HG03457 (cell line): ENCODE data around the gene PKDREJ.
"Not testable (repeated sequence)": the region's sequence is repeated elsewhere in the genome, so short reads cannot be mapped to it uniquely, and the experiment has no call there.

ENCODE experiments used
- ATAC-seq: cut with Tn5 transposase; IDR thresholded peaks from one replicate; pipeline ENCODE4 v1.9.1; 2021; ENCODE audit warnings: moderate number of reproducible peaks; ENCODE audit not compliant: unreplicated experiment

PKDREJ gene

GRCh38 chr22:46269564-46269963, 6.4 kb upstream of the PKDREJ start:
- ATAC-seq: no peak

DNA sequence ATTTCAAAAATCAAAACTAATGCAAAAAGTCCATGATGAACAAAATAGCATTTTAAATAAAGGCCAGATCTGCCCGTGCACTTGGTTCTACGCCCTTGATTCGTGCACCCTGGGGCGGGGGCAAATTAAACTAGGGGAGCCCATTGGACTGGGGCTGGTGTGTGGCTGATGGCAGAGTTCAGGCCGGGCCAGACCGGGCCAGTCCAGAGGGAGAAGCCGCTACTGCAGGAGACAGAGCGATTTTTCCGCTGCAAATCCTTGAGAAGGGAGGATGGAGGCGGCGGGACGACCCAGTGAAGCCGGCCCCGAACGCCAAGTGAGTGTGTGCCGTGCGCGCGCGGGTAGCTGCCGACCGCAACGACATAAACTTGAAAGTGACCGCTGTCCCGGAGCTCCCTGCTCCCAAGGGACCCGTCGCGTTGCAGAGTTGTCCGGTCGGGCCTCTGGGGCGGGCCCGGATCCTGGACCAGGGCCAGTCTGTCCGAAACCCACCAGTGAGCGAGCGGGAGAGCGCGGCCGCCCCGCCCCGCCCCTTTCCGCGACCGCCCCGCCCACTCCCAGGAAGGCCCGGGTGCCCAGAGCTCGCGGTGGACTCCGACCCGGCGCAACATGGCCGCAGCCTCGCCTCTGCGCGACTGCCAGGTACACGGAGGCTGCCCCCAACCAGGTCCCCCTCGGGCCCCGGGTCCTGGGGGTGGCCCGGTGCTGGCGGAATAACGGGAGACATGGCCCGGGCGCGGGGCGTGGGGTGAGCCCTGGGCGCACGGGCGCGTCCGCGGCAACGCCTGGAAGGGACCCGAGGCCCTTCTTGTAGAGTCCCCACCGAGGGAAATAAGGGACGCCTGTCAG, 4.5 kb upstream of the PKDREJ start, which contains the start of gene TTC38:
Gene TTC38 (plus strand): TSS at position 578 of the 849 bp plus-strand sequence. CDS start 32 bp downstream, at position 610.
- ATAC-seq: no peak

DNA sequence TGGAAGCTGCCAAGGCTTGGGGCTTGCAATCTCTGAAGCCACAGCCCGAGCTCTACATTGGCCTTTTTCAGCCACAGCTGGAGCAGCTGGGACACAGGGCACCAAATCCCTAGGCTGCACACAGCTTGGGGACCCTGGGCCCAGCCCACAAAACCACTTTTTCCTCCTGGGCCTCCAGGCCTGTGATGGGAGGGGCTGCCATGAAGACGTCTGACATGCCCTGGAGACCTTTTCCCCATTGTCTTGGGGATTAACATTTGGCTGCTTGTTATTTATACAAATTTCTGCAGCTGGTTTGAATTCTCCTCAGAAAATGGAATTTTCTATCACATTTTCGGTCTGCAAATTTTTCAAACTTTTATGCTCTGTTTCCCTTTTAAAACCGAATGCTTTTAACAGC, 2.5 kb upstream of the PKDREJ start:
- ATAC-seq: not testable (repeated sequence)

DNA sequence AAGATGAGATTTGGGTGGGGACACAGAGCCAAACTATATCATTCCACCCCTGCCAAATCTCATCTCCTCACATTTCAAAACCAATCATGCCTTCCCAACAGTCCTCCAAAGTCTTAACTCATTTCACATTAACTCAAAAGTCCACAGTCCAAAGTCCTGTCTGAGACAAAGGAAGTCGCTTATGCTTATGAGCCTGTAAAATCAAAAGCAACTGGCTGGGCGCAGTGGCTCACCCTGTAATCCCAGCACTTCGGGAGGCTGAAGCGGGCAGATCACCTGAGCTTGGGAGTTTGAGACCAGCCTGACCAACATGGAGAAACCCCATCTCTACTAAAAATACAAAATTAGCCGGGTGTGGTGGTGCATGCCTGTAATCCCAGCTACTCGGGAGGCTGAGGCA, 1.4 kb upstream of the PKDREJ start:
- not testable (repeated sequence) for ATAC-seq

DNA sequence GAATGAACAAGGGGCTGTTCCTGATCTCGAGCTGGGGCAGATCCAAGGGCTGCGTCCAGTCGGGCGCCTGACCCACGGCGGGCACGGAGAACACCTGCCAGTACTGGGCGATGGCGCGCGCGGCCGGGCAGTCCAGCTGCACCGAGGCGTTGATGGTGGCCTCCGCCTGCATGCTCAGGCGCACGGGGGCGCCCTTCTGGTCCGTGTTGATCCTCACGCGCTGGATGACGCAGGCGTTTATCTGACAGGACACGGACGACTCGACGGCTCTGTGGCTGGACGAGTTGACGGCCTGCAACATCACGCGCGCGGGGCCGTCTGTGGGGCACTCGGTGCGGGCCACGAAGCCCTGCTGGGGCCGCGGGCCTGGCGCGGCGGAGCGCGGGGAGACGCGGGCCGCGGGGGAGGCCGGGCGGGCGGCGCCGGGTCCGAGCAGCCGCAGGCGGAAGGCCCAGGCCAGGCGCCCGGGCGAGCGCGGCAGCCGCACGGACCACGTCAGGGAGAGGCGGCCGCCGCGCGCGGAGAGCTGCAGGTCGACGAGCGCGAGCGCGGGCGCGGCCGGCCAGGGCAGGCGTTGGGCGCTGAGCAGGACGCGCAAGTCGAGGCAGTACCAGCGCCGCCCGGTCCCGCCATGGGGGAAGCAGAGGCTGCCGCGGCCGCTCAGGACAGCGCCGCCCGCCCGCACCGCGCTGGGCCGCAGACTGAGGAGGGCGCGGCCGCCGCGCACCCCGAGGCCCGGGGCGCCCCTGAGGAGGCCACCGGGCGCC, 511 bp downstream of the PKDREJ start:
- no peak for ATAC-seq

DNA sequence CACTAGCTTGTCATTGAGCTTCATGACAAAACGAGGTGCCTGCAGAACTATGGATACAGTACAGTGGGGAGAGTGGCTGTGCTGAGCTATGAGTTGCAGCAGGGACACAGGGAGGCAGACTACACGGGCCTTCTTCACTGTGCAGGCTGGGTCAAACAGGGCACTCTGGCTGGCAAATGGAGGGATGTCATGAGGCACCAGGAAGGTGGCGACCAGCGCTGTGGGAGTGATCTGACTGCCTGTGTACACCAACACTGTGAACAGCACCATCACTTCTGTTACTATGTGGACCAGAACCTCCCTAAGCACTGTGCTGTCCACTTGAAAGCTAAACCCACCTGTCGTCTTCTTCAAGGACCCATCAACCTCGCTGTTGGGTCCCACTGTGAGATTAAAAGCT, 3.1 kb downstream of the PKDREJ start:
- no peak for ATAC-seq

DNA sequence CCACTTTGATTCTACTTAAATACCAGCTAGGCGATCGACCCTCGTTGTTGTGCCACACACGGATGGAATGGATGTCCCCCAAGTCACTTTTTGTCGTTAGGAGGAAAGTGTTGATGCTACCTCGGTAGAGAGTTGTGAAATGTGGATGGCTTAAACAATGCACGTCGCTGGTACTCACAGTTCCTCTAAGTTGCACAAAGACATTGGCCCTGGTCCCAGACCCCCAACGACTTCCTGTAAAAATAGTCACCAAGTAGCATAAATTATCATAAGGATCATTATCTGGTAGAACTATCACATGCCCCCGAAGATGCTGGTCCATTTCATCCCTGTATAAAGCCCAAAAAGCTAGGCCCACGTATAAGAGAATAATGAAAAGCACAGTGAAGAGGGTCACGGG, 3.8 kb downstream of the PKDREJ start:
- ATAC-seq: no peak

DNA sequence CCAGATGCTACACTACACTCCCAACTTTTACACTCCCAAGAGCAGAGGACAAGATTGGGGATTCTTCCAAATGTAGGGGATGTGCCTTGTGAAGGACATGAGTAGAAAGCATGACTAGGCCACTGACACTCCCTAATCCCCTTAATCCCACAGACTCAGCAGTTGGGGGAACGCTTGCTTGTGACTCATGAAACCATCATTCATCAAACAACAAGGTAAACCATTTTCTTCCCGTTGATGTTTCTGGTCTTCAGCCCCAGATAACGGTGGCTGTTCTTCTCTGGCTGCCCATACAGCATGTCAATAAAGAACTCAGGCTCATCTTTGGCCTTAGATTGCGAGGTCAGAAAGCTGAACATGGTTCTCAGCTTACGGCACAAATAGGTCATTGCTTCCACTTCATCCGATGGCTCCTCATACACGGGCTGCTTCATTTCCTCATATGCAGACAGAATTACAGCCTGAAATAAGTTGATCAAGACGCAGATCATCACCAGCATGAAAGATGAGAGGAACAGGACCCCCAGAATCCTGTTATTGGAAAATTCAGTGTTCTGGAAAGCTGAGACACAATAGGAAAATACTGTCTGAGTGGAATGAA, 6.7 kb downstream of the PKDREJ start:
- ATAC-seq: no peak

- ATAC-seq: no peak
These were observed 11.2 kb downstream of the PKDREJ start for GRCh38 chr22:46251816-46252380.

DNA sequence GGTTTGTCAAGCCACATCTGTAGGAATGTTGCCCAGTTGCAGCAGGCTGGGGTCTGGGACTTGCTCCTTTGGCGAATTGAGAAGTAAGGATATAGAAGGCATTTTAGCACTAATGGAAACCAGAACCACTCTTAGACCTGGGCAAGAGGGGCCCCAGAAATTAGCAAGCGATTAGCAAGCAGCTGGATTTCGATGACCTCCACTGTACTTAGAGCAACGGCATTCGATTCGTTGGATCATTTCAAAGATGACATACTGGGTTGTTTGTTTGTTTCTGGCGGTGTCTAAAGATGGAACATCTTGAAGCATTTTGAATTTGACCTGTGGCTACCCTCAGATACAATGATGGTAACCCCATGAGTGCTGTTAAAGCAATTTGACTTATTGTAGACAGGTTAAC, 11.9 kb downstream of the PKDREJ start:
- ATAC-seq: no peak

DNA sequence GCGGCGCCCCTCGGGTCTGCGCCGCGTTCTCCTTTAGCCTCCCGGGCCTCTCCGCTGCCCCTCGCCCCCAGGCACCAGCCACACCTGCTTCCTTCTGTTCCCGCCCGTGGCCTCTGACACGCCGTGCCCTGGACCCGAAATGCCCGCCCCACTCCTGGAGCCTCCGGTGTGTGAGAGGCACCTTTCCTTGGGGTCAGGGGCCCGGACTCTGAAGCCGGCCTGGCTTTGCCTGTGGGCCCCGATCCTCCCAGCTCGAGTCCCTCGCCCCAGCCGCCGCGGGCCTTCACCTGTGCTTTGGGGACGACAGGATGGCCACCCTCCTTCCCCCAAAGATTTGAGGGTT, 12.4 kb downstream of the PKDREJ start:
- ATAC-seq: no peak

DNA sequence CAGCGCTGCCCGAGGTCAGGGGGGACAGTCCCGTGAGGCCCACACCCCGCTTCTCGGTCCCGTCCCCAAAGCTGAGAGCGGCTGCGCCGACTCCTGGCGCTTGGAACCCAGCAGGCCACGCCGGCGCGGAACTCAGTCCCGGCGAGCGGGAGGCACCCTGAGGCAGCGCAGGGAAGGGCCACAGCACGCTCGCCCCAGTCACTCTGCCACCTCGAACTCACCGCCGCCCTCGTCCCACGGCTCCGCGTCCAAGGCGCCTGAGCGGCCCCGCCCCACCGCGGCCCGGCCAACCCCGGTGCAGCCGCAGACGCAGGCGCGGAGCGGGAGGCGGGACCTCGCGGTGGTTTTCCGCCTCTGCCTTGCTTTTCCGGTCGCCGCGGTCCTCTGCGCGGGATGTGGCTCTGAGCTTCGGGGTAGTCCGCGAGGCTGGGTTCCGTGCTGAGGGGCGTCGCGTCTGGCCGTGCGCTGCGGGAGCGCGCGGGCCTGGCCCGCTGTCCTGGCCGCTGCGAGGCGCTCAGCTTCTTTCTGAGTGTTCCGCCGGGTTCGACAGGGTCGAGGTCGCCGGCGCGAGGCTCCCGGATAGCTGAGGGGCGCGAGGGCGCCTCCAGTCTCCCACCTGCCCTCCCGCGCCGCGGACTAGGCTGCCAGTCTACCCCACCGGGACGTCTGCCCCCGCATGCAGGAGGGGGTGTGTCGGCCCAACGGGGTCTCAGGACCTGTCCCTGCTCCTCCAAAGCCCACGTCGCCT, 12.9 kb downstream of the PKDREJ start, which contains the start of gene CDPF1:
Gene CDPF1 (minus strand): TSS at position 259 of the 748 bp plus-strand sequence. CDS start 2,009 bp downstream, outside the sequence.
- peak; percentile 71 for ATAC-seq

- no peak for ATAC-seq
These were observed 15.6 kb downstream of the PKDREJ start for GRCh38 chr22:46247443-46247975.

- no peak for ATAC-seq
These were observed 17.0 kb downstream of the PKDREJ start for GRCh38 chr22:46246178-46246577.

DNA sequence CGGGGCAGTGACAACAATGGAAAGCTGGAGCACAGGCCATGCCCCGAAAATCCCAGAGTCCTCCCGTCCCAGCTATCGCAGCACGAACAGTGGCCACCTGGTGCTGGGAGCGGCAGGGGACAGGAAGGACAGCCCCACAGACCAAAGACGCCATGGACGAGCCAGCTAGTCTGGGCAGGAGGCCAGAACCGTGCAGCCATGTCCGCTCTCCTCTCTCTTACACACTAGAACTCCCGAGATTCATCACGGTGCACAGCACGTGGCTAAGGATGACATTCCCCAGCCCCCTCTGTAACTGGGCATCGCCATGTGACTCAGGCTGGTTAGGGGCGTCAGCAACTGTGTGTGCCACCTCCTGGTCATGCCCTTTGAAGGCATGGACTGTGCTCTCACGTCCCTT, 17.6 kb downstream of the PKDREJ start:
- ATAC-seq: no peak

- ATAC-seq: no peak
These were observed 18.4 kb downstream of the PKDREJ start for GRCh38 chr22:46244771-46245170.

DNA sequence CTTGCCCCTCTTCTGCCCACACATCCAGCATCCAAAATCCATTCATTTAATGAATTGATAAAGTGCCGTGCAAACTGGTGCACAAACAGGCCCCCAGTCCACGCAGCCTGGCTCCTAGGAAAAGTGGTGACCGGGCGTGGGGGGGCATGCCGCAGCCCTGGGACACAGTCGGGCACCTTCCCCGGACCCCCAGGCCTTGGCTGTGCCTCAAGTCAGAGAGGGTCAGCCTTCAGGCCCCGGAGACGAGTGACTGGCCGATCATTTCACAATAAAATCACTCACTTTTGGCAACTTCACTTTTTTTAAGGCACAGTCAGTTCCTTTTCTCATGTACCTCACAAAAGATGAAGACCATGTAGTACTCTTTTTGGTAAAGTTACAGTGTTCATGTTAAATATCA, 21.1 kb downstream of the PKDREJ start:
- ATAC-seq: no peak

GRCh38 chr22:46241396-46242007, 21.6 kb downstream of the PKDREJ start:
- ATAC-seq: no peak

DNA sequence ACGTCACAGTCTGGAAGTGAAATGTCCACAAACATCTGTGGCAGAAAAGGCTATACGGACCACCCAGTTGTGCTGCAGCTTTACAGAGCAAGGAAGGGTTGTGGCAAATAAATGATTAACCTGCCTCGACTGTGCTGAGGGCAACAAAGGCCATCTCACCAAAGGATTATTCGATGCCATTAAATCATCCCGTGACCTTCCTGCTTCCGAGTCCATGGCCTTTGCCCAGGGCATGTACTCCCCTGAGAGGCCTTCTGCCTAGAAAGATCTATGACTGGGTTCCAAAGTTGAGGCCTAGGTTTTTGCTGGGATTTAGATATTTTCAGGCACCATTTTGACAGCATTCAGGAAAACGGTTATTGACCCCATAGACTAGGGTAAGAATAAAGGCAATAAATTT, 22.2 kb downstream of the PKDREJ start:
- no peak for ATAC-seq

GRCh38 chr22:46240506-46240905, 22.6 kb downstream of the PKDREJ start:
- ATAC-seq: no peak
